NT2/D1 (cell line): ENCODE results near the gene ANXA7.

Experiments used
- SUZ12 ChIP-seq: IDR thresholded peaks from 2 replicates; pipeline ENCODE4 v1.6.1; 2011; ENCODE audit not compliant: insufficient read length, insufficient read depth; ENCODE audit errors: extremely low read depth
- YY1 ChIP-seq: IDR thresholded peaks from 2 replicates; pipeline ENCODE4 v1.6.1; 2011; ENCODE audit not compliant: insufficient read length, insufficient read depth
- ZNF274 ChIP-seq: IDR thresholded peaks from 2 replicates; pipeline ENCODE4 v1.6.1; 2011; ENCODE audit warnings: mild to moderate bottlenecking, low read depth, low read length

DNA sequence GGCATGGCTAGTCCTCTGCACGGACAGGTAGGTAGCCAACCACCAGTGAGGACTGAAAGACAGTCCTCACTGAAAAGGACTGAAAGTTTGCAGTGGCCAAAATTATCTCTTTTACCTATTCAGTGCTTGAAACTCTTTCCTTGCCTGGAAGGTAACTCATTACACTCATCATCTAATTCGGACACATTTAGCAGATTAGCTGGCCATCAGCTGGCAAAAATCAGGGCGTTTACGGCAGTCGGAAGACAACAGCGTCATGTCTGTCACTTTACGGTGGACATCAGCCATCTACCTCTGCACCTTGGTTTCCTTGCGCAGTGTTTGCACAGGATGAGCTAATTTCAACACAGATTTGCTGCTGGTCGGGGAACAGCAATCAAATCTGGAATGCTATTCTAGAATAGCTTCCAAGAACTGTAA lies 740 bp downstream of the ANXA7 start:
- TF ChIP-seq ZNF274 (no peak), SUZ12 (no peak), YY1 (no peak)
